Measurements from ENCODE around the gene CUX1.

GRCh38 chr7:102050864-102051460 is 233.5 kb downstream of the CUX1 start:
- TF ChIP-seq POLR2A (IDR thresholded peaks at IDR 0.05) (no peak), CTCF (IDR thresholded peaks at IDR 0.05) (no peak), EP300 (IDR thresholded peaks at IDR 0.05) (no peak)

All from ovary (tissue), 3 donors.